ENCODE data around the gene ERLEC1.

The ERLEC1 gene

GRCh38 chr2:53865264-53865663, 78.4 kb downstream of the ERLEC1 start:
- TF ChIP-seq CTCF (conservative IDR thresholded peaks at IDR 0.05; ENCODE audit: low read depth, low read length), result no peak
- Histone ChIP-seq H3K9ac (no peak overlapping the region), H4K20me1 (ENCODE audit: insufficient read depth) (no peaks in the 10 kb centered on the region), H3K27ac (no peak overlapping the region), H3K4me1 (ENCODE audit: low read depth, poor library complexity, severe bottlenecking) (peaks cover 14% of the 10 kb centered on the region), H3K4me2 (no peak overlapping the region), H3K79me2 (ENCODE audit: insufficient read depth, low read depth) (no peaks in the 10 kb centered on the region), H2AFZ (ENCODE audit: low read depth) (no peak overlapping the region), H3K4me3 (IDR thresholded peaks at IDR 0.05; ENCODE audit: insufficient read depth, low read depth, low read length) (no peak overlapping the region), H3K27me3 (ENCODE audit: insufficient read depth, low read depth) (no peaks in the 10 kb centered on the region), H3K36me3 (ENCODE audit: insufficient read depth) (no peaks in the 10 kb centered on the region; the same call in 1 of the 2 replicates)

GRCh38 chr2:53865962-53866361, 79.1 kb downstream of the ERLEC1 start:
- Histone ChIP-seq H3K27ac (no peak overlapping the region), H3K4me1 (ENCODE audit: low read depth, poor library complexity, severe bottlenecking) (peaks cover 14% of the 10 kb centered on the region), H3K9ac (no peak overlapping the region), H3K27me3 (ENCODE audit: insufficient read depth, low read depth) (no peaks in the 10 kb centered on the region), H2AFZ (ENCODE audit: low read depth) (no peak overlapping the region), H4K20me1 (ENCODE audit: insufficient read depth) (no peaks in the 10 kb centered on the region), H3K4me2 (no peak overlapping the region), H3K36me3 (ENCODE audit: insufficient read depth) (no peaks in the 10 kb centered on the region; the same call in 1 of the 2 replicates), H3K4me3 (IDR thresholded peaks at IDR 0.05; ENCODE audit: insufficient read depth, low read depth, low read length) (no peak overlapping the region), H3K79me2 (ENCODE audit: insufficient read depth, low read depth) (no peaks in the 10 kb centered on the region)
- TF ChIP-seq CTCF (conservative IDR thresholded peaks at IDR 0.05; ENCODE audit: low read depth, low read length), result no peak

- Histone ChIP-seq H3K27ac (no peak overlapping the region), H3K4me1 (ENCODE audit: low read depth, poor library complexity, severe bottlenecking) (peaks cover 3% of the 10 kb centered on the region), H2AFZ (ENCODE audit: low read depth) (no peak overlapping the region), H3K36me3 (ENCODE audit: insufficient read depth) (no peaks in the 10 kb centered on the region; the same call in 1 of the 2 replicates), H3K27me3 (ENCODE audit: insufficient read depth, low read depth) (no peaks in the 10 kb centered on the region), H3K79me2 (ENCODE audit: insufficient read depth, low read depth) (no peaks in the 10 kb centered on the region), H3K4me2 (no peak overlapping the region), H3K4me3 (IDR thresholded peaks at IDR 0.05; ENCODE audit: insufficient read depth, low read depth, low read length) (no peak overlapping the region), H3K9ac (no peak overlapping the region), H4K20me1 (ENCODE audit: insufficient read depth) (no peaks in the 10 kb centered on the region)
- TF ChIP-seq CTCF (conservative IDR thresholded peaks at IDR 0.05; ENCODE audit: low read depth, low read length), result no peak
These were observed 80.3 kb downstream of the ERLEC1 start for GRCh38 chr2:53867169-53867568.

- TF ChIP-seq CTCF (conservative IDR thresholded peaks at IDR 0.05; ENCODE audit: low read depth, low read length), result no peak
- Histone ChIP-seq H4K20me1 (ENCODE audit: insufficient read depth) (no peaks in the 10 kb centered on the region), H3K36me3 (ENCODE audit: insufficient read depth) (no peaks in the 10 kb centered on the region; the same call in 1 of the 2 replicates), H2AFZ (ENCODE audit: low read depth) (no peak overlapping the region), H3K79me2 (ENCODE audit: insufficient read depth, low read depth) (no peaks in the 10 kb centered on the region), H3K27me3 (ENCODE audit: insufficient read depth, low read depth) (no peaks in the 10 kb centered on the region), H3K4me2 (no peak overlapping the region), H3K4me3 (IDR thresholded peaks at IDR 0.05; ENCODE audit: insufficient read depth, low read depth, low read length) (no peak overlapping the region), H3K9ac (no peak overlapping the region), H3K4me1 (ENCODE audit: low read depth, poor library complexity, severe bottlenecking) (no peaks in the 10 kb centered on the region), H3K27ac (no peak overlapping the region)
These were observed 80.9 kb downstream of the ERLEC1 start for GRCh38 chr2:53867773-53868172.
